NCI-H510A (cell line): Measurements from ENCODE around the gene C1orf21.

Source experiments
- DNase-seq: peaks from one replicate; lab custom pipeline; 2025; lab: John Stamatoyannopoulos, UW

Gene C1orf21

DNA sequence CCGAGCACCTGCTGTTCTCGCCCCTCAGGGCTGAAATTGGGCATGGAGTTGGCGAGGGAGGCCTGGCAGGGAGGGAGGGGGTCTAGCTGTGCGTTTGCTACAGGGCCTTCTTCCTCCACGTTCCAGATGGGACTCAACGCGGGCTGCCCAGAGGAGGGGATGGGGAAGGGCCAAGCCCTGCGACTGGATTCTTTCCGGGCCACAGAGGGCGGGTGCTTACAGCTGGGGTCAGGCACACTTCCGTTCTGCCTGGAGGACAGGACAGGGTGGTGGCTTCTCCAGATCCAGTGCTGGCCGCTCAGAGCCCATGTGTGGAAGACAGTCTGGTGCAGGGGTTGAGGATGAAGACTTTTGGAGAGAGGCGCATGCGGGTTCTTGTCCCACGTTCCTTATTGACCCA, 277.8 kb downstream of the C1orf21 start:
- DNase-seq = no peak

- DNase-seq = no peak
Observed at GRCh38 chr1:184665360-184665759, 278.5 kb downstream of the C1orf21 start.

- DNase-seq = no peak
Observed at GRCh38 chr1:184669391-184669790, 282.6 kb downstream of the C1orf21 start.

DNA sequence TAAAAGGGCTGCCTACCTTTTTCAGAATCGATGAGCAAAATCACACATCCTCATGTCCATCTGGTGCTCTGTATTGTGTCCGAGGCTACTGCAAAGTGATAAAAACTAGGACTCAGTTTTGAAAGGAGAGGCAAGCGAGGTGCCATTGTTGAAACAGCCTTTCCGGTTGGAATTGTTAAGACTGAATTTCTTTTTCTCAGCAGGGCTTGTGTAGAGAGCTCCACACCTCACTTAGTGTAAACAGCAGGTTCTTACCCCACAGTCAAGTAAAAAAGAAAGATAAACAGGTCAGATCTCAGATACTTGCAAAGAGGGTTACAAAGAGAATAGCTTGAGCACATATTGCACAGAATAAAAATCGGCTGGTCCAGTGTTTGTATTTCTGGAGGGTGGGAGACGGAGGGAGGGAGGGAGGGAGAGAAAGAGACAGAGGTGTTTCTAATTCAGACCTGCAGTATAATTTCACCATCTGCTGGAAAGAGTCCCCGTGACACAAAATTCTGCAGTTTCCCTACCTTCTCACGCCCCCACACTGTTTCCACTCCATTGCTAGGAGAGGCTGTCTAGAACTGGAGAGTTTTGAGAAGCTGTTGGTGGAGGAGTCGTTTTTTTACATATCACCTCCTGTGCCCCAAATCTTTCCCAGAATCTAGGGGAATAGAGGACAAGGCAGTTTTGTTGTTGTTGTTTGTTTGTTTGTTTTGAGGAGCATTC, 285.3 kb downstream of the C1orf21 start:
- DNase-seq = no peak

DNA sequence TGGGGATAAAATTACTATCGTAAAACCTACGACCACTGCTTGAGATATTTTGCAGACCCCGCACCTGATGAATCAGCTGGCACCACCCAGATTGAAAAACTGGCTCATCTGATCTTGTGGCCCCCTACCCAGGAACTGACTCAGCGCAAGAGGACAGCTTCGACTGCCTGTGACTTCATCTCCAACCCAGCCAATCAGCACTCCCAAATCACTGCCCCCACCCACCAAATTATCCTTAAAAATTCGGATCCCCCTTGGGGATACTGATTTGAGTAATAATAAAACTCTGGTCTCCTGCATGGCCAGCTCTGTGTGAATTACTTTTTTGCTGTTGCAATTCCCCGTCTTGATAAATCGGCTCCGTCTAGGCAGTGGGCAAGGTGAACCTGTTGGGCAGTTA, 286.5 kb downstream of the C1orf21 start:
- no peak for DNase-seq

GRCh38 chr1:184677344-184677743, 290.5 kb downstream of the C1orf21 start:
- DNase-seq = no peak
